ENCODE data around the gene S1PR3. TPM values are rescaled to one million over a fixed set of nuclear protein-coding genes. Genes with fewer than 3 reads are reported as not detected.

S1PR3 gene
- total RNA-seq, 2 experiments from 2014 or later, result 0.31 to 0.33 TPM

DNA sequence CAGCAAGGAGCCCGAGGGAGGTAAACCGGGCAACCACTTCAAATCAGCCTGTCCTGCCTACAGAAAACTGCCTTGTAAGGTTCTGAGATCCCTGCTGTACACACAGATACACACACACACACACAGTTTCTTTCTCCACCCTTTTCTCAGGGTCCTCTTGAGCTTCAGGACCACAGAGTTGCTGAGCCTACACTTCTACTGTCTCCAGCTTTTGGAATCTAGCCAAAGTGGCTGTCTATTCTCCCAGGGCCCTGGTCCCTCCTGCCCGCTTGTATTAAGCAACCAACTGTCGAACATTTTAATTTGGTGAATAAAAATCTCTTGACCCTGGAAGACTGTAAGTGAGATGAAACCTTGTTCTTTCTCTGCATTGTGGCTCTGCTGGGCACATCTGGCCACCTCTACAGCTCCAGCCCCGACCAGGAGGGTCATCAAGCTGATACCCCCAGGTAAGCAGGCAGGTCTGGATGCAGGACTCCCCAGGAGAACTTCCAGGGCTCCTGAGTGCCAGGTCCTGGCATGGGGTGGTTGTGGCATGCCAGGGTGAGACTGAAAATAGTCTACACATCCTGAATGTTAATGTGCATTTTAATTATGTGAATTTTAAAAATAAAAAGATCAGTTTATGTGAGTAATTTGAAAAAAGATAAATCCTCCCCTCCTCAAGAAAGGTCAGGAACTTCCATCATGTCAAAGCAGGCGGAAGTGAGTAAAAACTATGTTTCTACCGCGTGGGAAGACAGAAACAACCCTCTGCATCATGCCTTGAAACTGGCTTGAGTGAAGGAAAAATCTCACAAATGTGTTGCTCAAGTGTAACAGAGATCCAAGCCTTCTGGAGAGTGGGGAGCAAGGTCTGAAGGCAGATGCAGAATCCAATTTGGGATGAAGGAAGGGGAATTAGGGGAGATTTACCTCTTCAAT, 15.0 kb upstream of the S1PR3 start:
- no peak overlapping the region for H3K27ac Mint-ChIP-seq
- H3K36me3 Mint-ChIP-seq (ENCODE audit: low read depth), result no peaks in the 10 kb centered on the region
- DNase-seq (no peak), ATAC-seq (ENCODE audit: poor library complexity) (no peak)
- H3K4me1 ChIP-seq (ENCODE audit: insufficient read depth, low read length), result no peaks in the 10 kb centered on the region
- peaks cover 0 to 16% of the 10 kb centered on the region in 2 experiments for H3K9me3 ChIP-seq (ENCODE audit: control insufficient read depth in 1 of 2, insufficient read depth in 1 of 2, low read length in 2 of 2)
- TF ChIP-seq CTCF (IDR thresholded peaks at IDR 0.05), result no peak
- no peaks in the 10 kb centered on the region for H3K9me3 Mint-ChIP-seq
- no peak overlapping the region for H3K4me3 ChIP-seq (ENCODE audit: low read length)
- H3K4me3 Mint-ChIP-seq, result no peak overlapping the region
- peaks cover 12% of the 10 kb centered on the region for H3K27me3 Mint-ChIP-seq
- CTCF ChIA-PET, result no interaction called here
- H3K27me3 ChIP-seq (ENCODE audit: control insufficient read depth in 1 of 2, insufficient read depth in 2 of 2, low read length in 2 of 2), result no peaks in the 10 kb centered on the region
- POLR2A ChIA-PET, result no interaction called here
- H3K27ac ChIP-seq (ENCODE audit: low read depth in 1 of 2, low read length in 2 of 2), result no peak overlapping the region
- H3K36me3 ChIP-seq (ENCODE audit: insufficient read depth, low read length), result no peaks in the 10 kb centered on the region
- H3K4me1 Mint-ChIP-seq (ENCODE audit: low read depth), result no peaks in the 10 kb centered on the region
- intact Hi-C loops (cut with DNase I, micrococcal nuclease), result no loop called here

GRCh38 chr9:88976890-88977257, 14.4 kb upstream of the S1PR3 start:
- ATAC-seq (ENCODE audit: poor library complexity), result no peak
- H3K4me3 ChIP-seq (ENCODE audit: low read length), result no peak overlapping the region
- peaks cover 0 to 11% of the 10 kb centered on the region in 2 experiments for H3K9me3 ChIP-seq (ENCODE audit: control insufficient read depth in 1 of 2, insufficient read depth in 1 of 2, low read length in 2 of 2)
- Mint-ChIP-seq H3K36me3 (ENCODE audit: low read depth) (no peaks in the 10 kb centered on the region), H3K9me3 (no peaks in the 10 kb centered on the region), H3K27me3 (peaks cover 12% of the 10 kb centered on the region), H3K4me3 (no peak overlapping the region), H3K4me1 (ENCODE audit: low read depth) (no peaks in the 10 kb centered on the region), H3K27ac (no peak overlapping the region)
- no peaks in the 10 kb centered on the region for H3K27me3 ChIP-seq (ENCODE audit: control insufficient read depth in 1 of 2, insufficient read depth in 2 of 2, low read length in 2 of 2)
- H3K36me3 ChIP-seq (ENCODE audit: insufficient read depth, low read length), result no peaks in the 10 kb centered on the region
- DNase-seq, result no peak
- ChIA-PET POLR2A (interaction anchor here (0.7 kb wide), 1 partner anchor 11 kb away, joined by 3 read pairs; no protein-coding TSS in a partner anchor), CTCF (no interaction called here)
- intact Hi-C loops (cut with DNase I, micrococcal nuclease), result no loop called here
- H3K4me1 ChIP-seq (ENCODE audit: insufficient read depth, low read length), result no peaks in the 10 kb centered on the region
- no peak for TF ChIP-seq CTCF (IDR thresholded peaks at IDR 0.05)
- H3K27ac ChIP-seq (ENCODE audit: low read depth in 1 of 2, low read length in 2 of 2), result no peak overlapping the region

DNA sequence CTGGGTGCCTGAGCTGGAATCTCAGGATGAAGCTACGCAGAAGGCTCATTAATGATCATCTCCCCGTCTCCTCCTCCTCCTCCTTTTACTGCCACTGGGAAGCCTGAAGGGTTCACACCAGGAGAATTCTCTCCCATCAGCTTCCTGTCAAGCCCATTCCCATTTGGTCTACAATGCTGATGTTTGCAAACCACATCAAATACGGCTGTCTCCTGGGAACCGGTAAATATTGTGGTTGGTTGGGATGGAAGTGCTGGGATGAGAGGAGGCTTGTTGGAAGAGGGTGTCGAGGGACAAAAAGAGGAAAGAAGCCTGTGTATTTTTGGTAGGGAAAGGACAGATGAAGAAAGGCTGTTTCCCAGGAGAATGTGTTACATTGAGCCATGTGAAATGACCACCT, 13.2 kb upstream of the S1PR3 start:
- POLR2A ChIA-PET, result no interaction called here
- no peaks in the 10 kb centered on the region for H3K27me3 ChIP-seq (ENCODE audit: control insufficient read depth in 1 of 2, insufficient read depth in 2 of 2, low read length in 2 of 2)
- H3K36me3 ChIP-seq (ENCODE audit: insufficient read depth, low read length), result no peaks in the 10 kb centered on the region
- ATAC-seq (ENCODE audit: poor library complexity) (no peak), DNase-seq (no peak)
- no peak overlapping the region for H3K4me3 ChIP-seq (ENCODE audit: low read length)
- no peak for TF ChIP-seq CTCF (IDR thresholded peaks at IDR 0.05)
- no peaks in the 10 kb centered on the region for H3K4me1 ChIP-seq (ENCODE audit: insufficient read depth, low read length)
- Mint-ChIP-seq H3K36me3 (ENCODE audit: low read depth) (no peaks in the 10 kb centered on the region), H3K27ac (no peak overlapping the region), H3K9me3 (no peaks in the 10 kb centered on the region), H3K4me1 (ENCODE audit: low read depth) (no peaks in the 10 kb centered on the region), H3K27me3 (peaks cover 12% of the 10 kb centered on the region), H3K4me3 (no peak overlapping the region)
- CTCF ChIA-PET, result no interaction called here
- H3K9me3 ChIP-seq (ENCODE audit: control insufficient read depth in 1 of 2, insufficient read depth in 1 of 2, low read length in 2 of 2), result peaks cover 0 to 7% of the 10 kb centered on the region in 2 experiments
- intact Hi-C loops (cut with DNase I, micrococcal nuclease), result no loop called here
- no peak overlapping the region for H3K27ac ChIP-seq (ENCODE audit: low read depth in 1 of 2, low read length in 2 of 2)
